SU-DHL-6 (cell line): ENCODE measurements around the gene GSTO2.

Source experiments
- H2AFZ ChIP-seq: fragments of 200-600 bp; sonication (generic); 2 replicates; pipeline ENCODE4 v1.6.1; 2014; ENCODE audit warnings: low read depth, mild to moderate bottlenecking, moderate library complexity, mixed read lengths, antibody characterized with exemption, low read length; ENCODE audit not compliant: severe bottlenecking
- H3F3A ChIP-seq: fragments of 200-600 bp; shearing (Covaris generic); 2 replicates; pipeline ENCODE4 v1.6.0; 2016; ENCODE audit warnings: antibody characterized with exemption, mild to moderate bottlenecking; ENCODE audit not compliant: insufficient read depth
- H3K27ac ChIP-seq: fragments of 200-600 bp; sonication (generic); 2 replicates; pipeline ENCODE4 v1.5.1; 2016; ENCODE audit warnings: low read depth, mild to moderate bottlenecking, low read length, moderate library complexity, mixed read lengths
- H3K27me3 ChIP-seq: fragments of 200-600 bp; sonication (generic), shearing (Covaris generic); 2 replicates; pipeline ENCODE4 v1.6.0; 2014; ENCODE audit warnings: mild to moderate bottlenecking, low read length
- H3K36me3 ChIP-seq: fragments of 200-600 bp; sonication (generic); 2 replicates; pipeline ENCODE4 v1.6.1; 2014; ENCODE audit warnings: mild to moderate bottlenecking, low read length, mixed read lengths
- H3K4me2 ChIP-seq: fragments of 300-600, 200-600 bp; shearing (Covaris generic), sonication (generic); 2 replicates; pipeline ENCODE4 v1.6.0; 2014; ENCODE audit warnings: low read length, low read depth, mild to moderate bottlenecking; ENCODE audit not compliant: poor library complexity, severe bottlenecking
- H3K4me3 ChIP-seq: fragments of 200-600 bp; sonication (generic); 2 replicates; pipeline ENCODE4 v1.5.1; 2014; ENCODE audit warnings: antibody characterized with exemption, low read length, mild to moderate bottlenecking, mixed read lengths; ENCODE audit not compliant: insufficient read depth, poor library complexity, severe bottlenecking
- H3K79me2 ChIP-seq: fragments of 200-600 bp; sonication (generic); 2 replicates; pipeline ENCODE4 v1.6.1; 2014; ENCODE audit warnings: mild to moderate bottlenecking, low read length, moderate library complexity; ENCODE audit not compliant: insufficient read depth
- H3K9ac ChIP-seq: fragments of 200-600 bp; sonication (generic); 2 replicates; pipeline ENCODE4 v1.7.0; 2014; ENCODE audit warnings: mild to moderate bottlenecking, low read length
- H3K9me2 ChIP-seq: fragments of 200-600 bp; sonication (generic); replicated peaks from 2 replicates; pipeline ENCODE4 v1.6.1; 2014; ENCODE audit warnings: low read length; ENCODE audit not compliant: insufficient read depth
- H3K9me3 ChIP-seq: fragments of 200-600 bp; sonication (generic); 2 replicates; pipeline ENCODE4 v1.6.1; 2014; ENCODE audit warnings: low read length, mixed read lengths; ENCODE audit not compliant: insufficient read depth
- H4K20me1 ChIP-seq: fragments of 200-600 bp; sonication (generic); 2 replicates; pipeline ENCODE4 v1.6.1; 2014; ENCODE audit warnings: low read depth, mild to moderate bottlenecking, antibody characterized with exemption, low read length, moderate library complexity, mixed read lengths
- CTCF ChIP-seq: fragments of 200-600 bp; sonication (generic); IDR thresholded peaks from one replicate; pipeline ENCODE4 v1.5.1; 2017; ENCODE audit warnings: antibody characterized with exemption, mild to moderate bottlenecking, low read length, moderate library complexity; ENCODE audit not compliant: insufficient read depth, poor library complexity, severe bottlenecking
- EZH2phosphoT487 ChIP-seq: fragments of 200-600 bp; sonication (generic), shearing (Covaris generic); conservative IDR thresholded peaks from 2 replicates; pipeline ENCODE4 v1.6.1; 2018; ENCODE audit warnings: mild to moderate bottlenecking, antibody characterized with exemption, low read length, moderate library complexity, mixed read lengths

Gene GSTO2

GRCh38 chr10:104256335-104256961 lies 12.5 kb upstream of the GSTO2 start:
- Histone ChIP-seq H3F3A (no peaks in the 10 kb centered on the region), H3K4me2 (no peak overlapping the region), H3K9me3 (no peaks in the 10 kb centered on the region), H2AFZ (no peak overlapping the region), H3K4me3 (no peak overlapping the region), H4K20me1 (peaks cover 16% of the 10 kb centered on the region; the same call in 1 of the 2 replicates), H3K9me2 (no peaks in the 10 kb centered on the region), H3K9ac (no peak overlapping the region), H3K27ac (no peak overlapping the region), H3K27me3 (no peaks in the 10 kb centered on the region), H3K79me2 (peaks cover 24% of the 10 kb centered on the region; the same call in 1 of the 2 replicates), H3K36me3 (no peaks in the 10 kb centered on the region)
- TF ChIP-seq CTCF (no peak), EZH2phosphoT487 (no peak)

GRCh38 chr10:104257235-104257634 lies 11.7 kb upstream of the GSTO2 start:
- H3K79me2 ChIP-seq, result peaks cover 24% of the 10 kb centered on the region; the same call in 1 of the 2 replicates
- H3F3A ChIP-seq, result no peaks in the 10 kb centered on the region
- no peak overlapping the region for H2AFZ ChIP-seq
- H3K36me3 ChIP-seq, result no peaks in the 10 kb centered on the region
- no peak overlapping the region for H3K27ac ChIP-seq
- H3K4me3 ChIP-seq, result no peak overlapping the region
- no peak overlapping the region for H3K9ac ChIP-seq
- no peaks in the 10 kb centered on the region for H3K9me2 ChIP-seq
- peaks cover 16% of the 10 kb centered on the region; the same call in 1 of the 2 replicates for H4K20me1 ChIP-seq
- H3K4me2 ChIP-seq, result no peak overlapping the region
- no peak for TF ChIP-seq EZH2phosphoT487
- TF ChIP-seq CTCF, result no peak
- no peaks in the 10 kb centered on the region for H3K27me3 ChIP-seq
- no peaks in the 10 kb centered on the region for H3K9me3 ChIP-seq

- Histone ChIP-seq H2AFZ (no peak overlapping the region), H3K9me2 (no peaks in the 10 kb centered on the region), H4K20me1 (peaks cover 16% of the 10 kb centered on the region; the same call in 1 of the 2 replicates), H3K27me3 (no peaks in the 10 kb centered on the region), H3K9me3 (no peaks in the 10 kb centered on the region), H3K4me3 (no peak overlapping the region), H3K9ac (no peak overlapping the region), H3K4me2 (no peak overlapping the region), H3K36me3 (no peaks in the 10 kb centered on the region), H3K79me2 (peaks cover 25% of the 10 kb centered on the region; the same call in 1 of the 2 replicates), H3K27ac (no peak overlapping the region), H3F3A (no peaks in the 10 kb centered on the region)
- TF ChIP-seq EZH2phosphoT487 (no peak), CTCF (no peak)
These were observed 10.8 kb upstream of the GSTO2 start for GRCh38 chr10:104258209-104258608.
